WERI-Rb-1 (cell line): ENCODE results near the gene CHST15.
"Not testable (repeated sequence)": the region's sequence is repeated elsewhere in the genome, so short reads cannot be mapped to it uniquely, and the experiment has no call there.

Experiments
- DNase-seq: peaks from one replicate; pipeline ENCODE4 v3.0.0-alpha.2; 2020
- H3K27ac ChIP-seq: fragments of 250-450 bp; sonication (Bioruptor Pico); 2 replicates; pipeline ENCODE4 v1.5.1; 2020; ENCODE audit warnings: mild to moderate bottlenecking, moderate library complexity
- H3K27me3 ChIP-seq: fragments of 250-450 bp; sonication (Bioruptor Pico); 2 replicates; pipeline ENCODE4 v1.5.1; 2021; ENCODE audit warnings: mild to moderate bottlenecking, low read depth, moderate library complexity; ENCODE audit not compliant: insufficient read depth, severe bottlenecking
- H3K36me3 ChIP-seq: fragments of 250-450 bp; sonication (Bioruptor Pico); 2 replicates; pipeline ENCODE4 v1.5.1; 2020; ENCODE audit warnings: mild to moderate bottlenecking, moderate library complexity
- H3K4me3 ChIP-seq: 2 replicates; pipeline ENCODE4 v1.5.1; 2011; ENCODE audit warnings: low read depth, mild to moderate bottlenecking, control low read depth, low read length
- H3K9me3 ChIP-seq: fragments of 250-450 bp; sonication (Bioruptor Pico); 2 replicates; pipeline ENCODE4 v1.5.1; 2021; ENCODE audit warnings: mild to moderate bottlenecking, moderate library complexity; ENCODE audit not compliant: severe bottlenecking
- CTCF ChIP-seq: IDR thresholded peaks from 2 replicates; pipeline ENCODE4 v1.5.1; 2011; ENCODE audit warnings: low read depth, mild to moderate bottlenecking, control low read depth, inconsistent platforms, low read length

CHST15 gene

GRCh38 chr10:124106241-124106879 lies 13.0 kb upstream of the CHST15 start:
- H3K36me3 ChIP-seq: no peaks in the 10 kb centered on the region
- no peak for DNase-seq
- H3K4me3 ChIP-seq: no peak overlapping the region
- no peak for TF ChIP-seq CTCF
- no peaks in the 10 kb centered on the region for H3K9me3 ChIP-seq
- H3K27me3 ChIP-seq: no peaks in the 10 kb centered on the region
- H3K27ac ChIP-seq: no peak overlapping the region

- Histone ChIP-seq H3K36me3 (no peaks in the 10 kb centered on the region), H3K4me3 (no peak overlapping the region), H3K27me3 (no peaks in the 10 kb centered on the region), H3K27ac (no peak overlapping the region), H3K9me3 (no peaks in the 10 kb centered on the region)
- no peak for DNase-seq
- no peak for TF ChIP-seq CTCF
These were observed 12.2 kb upstream of the CHST15 start for GRCh38 chr10:124105594-124105993.

GRCh38 chr10:124105045-124105444 lies 11.6 kb upstream of the CHST15 start:
- DNase-seq: no peak
- Histone ChIP-seq H3K27ac (no peak overlapping the region), H3K36me3 (no peaks in the 10 kb centered on the region), H3K4me3 (no peak overlapping the region), H3K9me3 (peaks cover 1% of the 10 kb centered on the region), H3K27me3 (no peaks in the 10 kb centered on the region)
- TF ChIP-seq CTCF: no peak

GRCh38 chr10:124104011-124104627 lies 10.7 kb upstream of the CHST15 start:
- Histone ChIP-seq H3K9me3 (peaks cover 3% of the 10 kb centered on the region), H3K4me3 (no peak overlapping the region), H3K27ac (no peak overlapping the region), H3K27me3 (no peaks in the 10 kb centered on the region), H3K36me3 (no peaks in the 10 kb centered on the region)
- no peak for DNase-seq
- TF ChIP-seq CTCF: no peak

- H3K36me3 ChIP-seq: no peaks in the 10 kb centered on the region
- no peaks in the 10 kb centered on the region for H3K27me3 ChIP-seq
- TF ChIP-seq CTCF: no peak
These were observed 8.0 kb upstream of the CHST15 start for GRCh38 chr10:124101351-124101750.

GRCh38 chr10:124100651-124101050 lies 7.3 kb upstream of the CHST15 start:
- H3K4me3 ChIP-seq, H3K27me3 ChIP-seq, DNase-seq, H3K27ac ChIP-seq, H3K9me3 ChIP-seq, H3K36me3 ChIP-seq: not testable (repeated sequence)

More at GRCh38 chr10:124101351-124101750, 8.0 kb upstream of the CHST15 start:
- Histone ChIP-seq H3K4me3 (no peak overlapping the region), H3K9me3 (peaks cover 7% of the 10 kb centered on the region), H3K27ac (no peak overlapping the region)
- no peak for DNase-seq
